Endothelial cell (in vitro differentiated cells): ENCODE results near the gene COTL1. TPM values are rescaled to one million over a fixed set of nuclear protein-coding genes. Genes with fewer than 3 reads are reported as not detected.

ENCODE experiments used
- DNase-seq: peaks from one replicate; pipeline ENCODE4 v3.0.0; 2021; ENCODE audit warnings: low spot score
- H3K27ac Mint-ChIP-seq: one replicate; pipeline ENCODE4 v1.8.0; 2021; ENCODE audit warnings: mixed read lengths, inconsistent platforms; ENCODE audit not compliant: unreplicated experiment
- H3K27me3 Mint-ChIP-seq: one replicate; pipeline ENCODE4 v1.8.0; 2021; ENCODE audit warnings: mild to moderate bottlenecking, moderate library complexity, mixed read lengths, inconsistent platforms; ENCODE audit not compliant: unreplicated experiment
- H3K36me3 Mint-ChIP-seq: one replicate; pipeline ENCODE4 v1.8.0; 2021; ENCODE audit warnings: mild to moderate bottlenecking, low read depth, mixed read lengths, inconsistent platforms; ENCODE audit not compliant: unreplicated experiment
- H3K4me1 Mint-ChIP-seq: one replicate; pipeline ENCODE4 v1.8.0; 2021; ENCODE audit warnings: mild to moderate bottlenecking, mixed read lengths, inconsistent platforms; ENCODE audit not compliant: unreplicated experiment
- H3K4me3 Mint-ChIP-seq: one replicate; pipeline ENCODE4 v1.8.0; 2021; ENCODE audit warnings: mild to moderate bottlenecking, mixed read lengths, inconsistent platforms; ENCODE audit not compliant: unreplicated experiment
- H3K9me3 Mint-ChIP-seq: one replicate; pipeline ENCODE4 v1.8.0; 2021; ENCODE audit warnings: mixed read lengths, inconsistent platforms; ENCODE audit not compliant: unreplicated experiment
- total RNA-seq: library from RNA; stranded (reverse); fragmentation: NEBNext Ultra II Directional; extraction: Animal tissue kit (Norgen Biotek cat#: 25700); gene quantifications from one replicate; pipeline ENCODE4 v1.2.1, GENCODE V29; 2021; ENCODE audit not compliant: unreplicated experiment
- TF ChIP-seq, protein P1 (sequence below): fragments of 200-600 bp; sonication (generic); IDR thresholded peaks from one replicate; pipeline ENCODE4 v1.5.0; 2021; ENCODE audit warnings: antibody characterized with exemption; ENCODE audit not compliant: unreplicated experiment

The COTL1 gene
- total RNA-seq, 1 donor from 2014 or later = 87.3 TPM

DNA sequence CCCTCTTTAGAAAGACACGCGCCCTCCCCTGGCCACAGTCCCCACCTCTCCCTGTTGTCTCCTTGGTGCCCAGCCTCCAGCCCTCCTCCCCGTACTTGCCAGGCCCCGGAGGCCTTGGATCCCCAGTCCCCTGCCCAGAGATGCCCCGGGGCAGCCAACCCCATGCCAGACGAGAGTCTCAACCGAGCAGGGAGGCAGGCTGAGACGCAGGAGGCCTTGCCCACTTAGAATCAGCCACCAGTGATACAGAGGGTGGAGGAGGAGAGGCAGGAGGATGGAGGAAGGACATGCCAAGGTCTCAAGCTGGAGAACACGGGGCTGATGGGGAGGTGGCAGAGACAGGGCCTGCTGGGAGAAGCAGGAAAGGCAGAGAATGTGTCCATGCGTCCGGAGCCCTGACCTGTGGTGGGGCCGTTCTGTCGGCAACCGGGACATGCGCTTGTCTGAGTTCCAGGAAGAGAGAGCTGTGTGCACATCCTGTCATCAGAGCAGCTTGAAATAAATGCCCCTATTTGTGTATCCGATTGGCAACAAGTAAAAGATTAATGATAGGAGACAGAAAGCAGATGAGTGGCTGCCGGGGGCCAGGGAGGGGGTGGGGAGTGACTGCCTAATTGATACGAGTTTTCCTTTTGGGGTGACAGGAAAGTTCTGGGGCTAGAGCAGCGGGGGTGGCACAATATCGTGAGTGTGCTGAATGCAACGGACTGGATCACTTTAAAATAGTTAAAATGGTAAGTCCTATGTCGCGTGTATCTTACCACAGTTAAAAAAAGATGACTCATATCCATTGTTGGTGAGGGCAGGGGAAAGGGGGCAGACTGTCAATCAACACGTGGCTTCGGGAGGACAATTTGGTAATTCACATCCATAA, 68.7 kb downstream of the COTL1 start:
- Mint-ChIP-seq H3K9me3 (no peaks in the 10 kb centered on the region), H3K36me3 (no peaks in the 10 kb centered on the region)

DNA sequence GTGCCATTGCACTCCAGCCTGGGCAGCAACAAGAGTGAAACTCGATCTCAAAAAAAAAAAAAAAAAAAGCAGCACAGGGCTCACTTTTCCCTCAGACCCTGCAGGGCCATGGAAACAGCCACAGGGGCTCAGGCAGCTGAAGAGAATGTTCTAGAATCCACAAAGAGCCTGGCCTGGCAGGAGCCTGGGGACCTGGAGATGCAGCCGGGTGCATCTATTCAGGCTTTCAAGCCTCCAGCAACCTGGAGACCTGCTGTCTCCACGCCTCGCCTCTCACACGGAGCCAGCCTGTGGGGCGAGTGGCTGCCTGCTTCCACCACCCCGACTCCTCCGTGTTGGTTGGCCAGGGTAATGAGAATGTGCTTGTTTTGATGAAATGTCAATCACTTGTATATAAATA, 69.4 kb downstream of the COTL1 start:
- H3K4me1 Mint-ChIP-seq = peaks cover 20% of the 10 kb centered on the region
- peaks cover 6% of the 10 kb centered on the region for H3K27me3 Mint-ChIP-seq
- TF ChIP-seq, protein P1, sequence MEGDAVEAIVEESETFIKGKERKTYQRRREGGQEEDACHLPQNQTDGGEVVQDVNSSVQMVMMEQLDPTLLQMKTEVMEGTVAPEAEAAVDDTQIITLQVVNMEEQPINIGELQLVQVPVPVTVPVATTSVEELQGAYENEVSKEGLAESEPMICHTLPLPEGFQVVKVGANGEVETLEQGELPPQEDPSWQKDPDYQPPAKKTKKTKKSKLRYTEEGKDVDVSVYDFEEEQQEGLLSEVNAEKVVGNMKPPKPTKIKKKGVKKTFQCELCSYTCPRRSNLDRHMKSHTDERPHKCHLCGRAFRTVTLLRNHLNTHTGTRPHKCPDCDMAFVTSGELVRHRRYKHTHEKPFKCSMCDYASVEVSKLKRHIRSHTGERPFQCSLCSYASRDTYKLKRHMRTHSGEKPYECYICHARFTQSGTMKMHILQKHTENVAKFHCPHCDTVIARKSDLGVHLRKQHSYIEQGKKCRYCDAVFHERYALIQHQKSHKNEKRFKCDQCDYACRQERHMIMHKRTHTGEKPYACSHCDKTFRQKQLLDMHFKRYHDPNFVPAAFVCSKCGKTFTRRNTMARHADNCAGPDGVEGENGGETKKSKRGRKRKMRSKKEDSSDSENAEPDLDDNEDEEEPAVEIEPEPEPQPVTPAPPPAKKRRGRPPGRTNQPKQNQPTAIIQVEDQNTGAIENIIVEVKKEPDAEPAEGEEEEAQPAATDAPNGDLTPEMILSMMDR = no peak
- H3K9me3 Mint-ChIP-seq = no peaks in the 10 kb centered on the region
- no peak overlapping the region for H3K27ac Mint-ChIP-seq
- no peak overlapping the region for H3K4me3 Mint-ChIP-seq
- H3K36me3 Mint-ChIP-seq = no peaks in the 10 kb centered on the region
- DNase-seq = no peak

More for the DNA sequence above, 68.7 kb downstream of the COTL1 start:
- Mint-ChIP-seq H3K4me3 (no peak overlapping the region), H3K27me3 (peaks cover 5% of the 10 kb centered on the region), H3K4me1 (peaks cover 20% of the 10 kb centered on the region), H3K27ac (peak overlapping the region; percentile 91)
- TF ChIP-seq, protein P1 = no peak
- DNase-seq = peak; percentile 13

DNA sequence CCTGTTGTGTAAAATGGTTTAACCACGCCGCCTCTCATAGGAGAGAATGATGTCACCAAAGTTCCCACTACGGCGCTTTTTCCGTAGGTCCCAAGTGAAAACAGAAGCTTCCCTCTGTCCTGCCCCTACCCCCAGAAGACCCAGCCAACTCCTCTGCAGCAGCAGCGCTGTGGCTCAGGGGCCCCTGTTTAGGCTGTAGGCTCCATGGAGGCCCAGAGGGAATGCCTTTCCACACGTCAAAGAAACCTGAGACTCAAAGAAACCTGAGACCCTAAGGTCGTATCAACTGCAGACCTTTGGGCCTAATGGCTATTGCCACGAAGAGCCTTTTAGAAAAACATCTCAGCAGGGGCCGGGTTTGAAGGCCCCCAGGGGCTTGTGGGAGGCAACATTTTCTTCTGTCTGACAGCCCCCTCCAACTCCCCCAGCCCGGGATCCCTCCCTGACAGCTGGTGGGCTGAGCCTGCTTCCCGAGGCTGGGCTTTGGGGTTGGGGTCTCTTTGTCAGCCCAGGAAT, 70.3 kb downstream of the COTL1 start:
- peaks cover 6% of the 10 kb centered on the region for H3K27me3 Mint-ChIP-seq
- no peaks in the 10 kb centered on the region for H3K36me3 Mint-ChIP-seq
- H3K4me1 Mint-ChIP-seq = peaks cover 20% of the 10 kb centered on the region
- H3K4me3 Mint-ChIP-seq = no peak overlapping the region
- H3K27ac Mint-ChIP-seq = no peak overlapping the region
- no peak for DNase-seq
- H3K9me3 Mint-ChIP-seq = no peaks in the 10 kb centered on the region
- TF ChIP-seq, protein P1 = no peak

DNA sequence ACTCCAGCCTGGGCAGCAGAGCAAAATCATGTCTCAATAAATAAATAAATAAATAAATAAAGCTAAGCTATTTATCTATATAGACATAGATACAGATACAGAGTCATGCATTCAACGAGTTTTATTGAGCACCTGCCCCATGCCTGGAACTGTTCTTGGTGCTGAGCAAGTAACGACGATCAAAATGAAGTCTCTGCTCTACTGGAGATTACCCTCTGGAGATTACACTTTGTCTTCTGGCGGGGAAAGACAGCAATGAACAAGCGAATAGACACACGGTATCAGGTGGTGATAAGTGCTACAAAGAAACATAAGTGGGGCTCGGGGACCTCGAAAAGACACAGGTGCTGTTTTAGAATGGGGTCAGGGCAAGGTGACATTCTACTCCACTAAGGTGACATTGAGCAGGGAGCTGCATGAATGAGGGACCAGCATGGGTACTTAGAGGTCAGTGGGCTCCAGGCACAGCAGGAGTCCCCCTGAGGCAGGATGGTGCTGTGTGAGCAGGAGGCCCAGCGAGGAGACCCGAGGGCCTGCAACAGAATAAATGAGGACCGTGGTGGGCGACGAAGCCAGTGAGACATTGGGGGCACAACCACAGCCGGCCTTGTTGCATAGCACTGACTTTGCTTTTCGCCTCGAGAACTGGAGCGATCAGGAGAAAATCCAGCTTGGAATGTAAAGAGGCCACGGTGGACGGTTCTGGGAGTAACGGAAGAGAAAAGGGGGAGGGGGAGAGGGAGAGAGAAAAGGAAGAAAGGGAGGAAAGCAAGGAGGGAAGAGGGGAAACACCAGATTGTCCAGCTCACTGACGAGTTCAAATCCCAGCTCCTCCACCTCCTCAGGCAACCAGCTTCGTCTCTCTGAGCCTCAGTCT, 71.0 kb downstream of the COTL1 start:
- TF ChIP-seq, protein P1 = no peak
- H3K36me3 Mint-ChIP-seq = no peaks in the 10 kb centered on the region
- DNase-seq = no peak
- H3K4me3 Mint-ChIP-seq = no peak overlapping the region
- H3K27ac Mint-ChIP-seq = no peak overlapping the region
- H3K27me3 Mint-ChIP-seq = peaks cover 6% of the 10 kb centered on the region
- H3K9me3 Mint-ChIP-seq = no peaks in the 10 kb centered on the region
- peaks cover 20% of the 10 kb centered on the region for H3K4me1 Mint-ChIP-seq
